ENCODE results near the gene CAPN7.

DNA sequence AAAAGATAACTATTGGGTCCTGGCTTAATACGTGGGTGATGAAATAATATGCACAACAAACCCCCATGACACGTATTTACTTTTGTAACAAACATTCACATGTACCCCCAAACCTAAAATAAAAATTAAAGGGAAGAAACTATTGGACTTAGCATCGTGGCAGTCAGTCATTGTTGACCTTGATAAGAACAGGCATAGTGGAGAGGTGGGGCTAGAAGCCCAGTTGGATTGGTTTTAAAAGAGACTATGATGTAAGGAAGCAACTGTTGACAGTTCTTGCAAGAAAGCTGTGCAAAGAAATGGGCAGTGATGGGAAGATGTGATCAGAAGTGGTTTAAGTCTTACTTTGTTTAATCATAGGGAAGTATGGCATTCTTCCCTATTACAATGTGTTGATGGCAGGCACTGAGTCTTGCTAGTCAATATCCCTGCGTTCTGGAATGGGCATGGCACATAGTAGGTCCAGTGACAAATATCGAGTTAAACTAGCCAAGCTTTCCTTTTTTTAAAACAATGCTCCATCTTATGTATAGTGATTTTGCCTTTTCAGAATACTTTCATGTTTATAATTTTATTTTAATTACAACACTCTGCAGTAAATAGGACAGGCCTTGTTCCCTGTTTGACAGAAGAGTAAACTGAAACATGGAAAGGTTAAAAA is 37.9 kb downstream of the CAPN7 start:
- TF ChIP-seq, protein P1, sequence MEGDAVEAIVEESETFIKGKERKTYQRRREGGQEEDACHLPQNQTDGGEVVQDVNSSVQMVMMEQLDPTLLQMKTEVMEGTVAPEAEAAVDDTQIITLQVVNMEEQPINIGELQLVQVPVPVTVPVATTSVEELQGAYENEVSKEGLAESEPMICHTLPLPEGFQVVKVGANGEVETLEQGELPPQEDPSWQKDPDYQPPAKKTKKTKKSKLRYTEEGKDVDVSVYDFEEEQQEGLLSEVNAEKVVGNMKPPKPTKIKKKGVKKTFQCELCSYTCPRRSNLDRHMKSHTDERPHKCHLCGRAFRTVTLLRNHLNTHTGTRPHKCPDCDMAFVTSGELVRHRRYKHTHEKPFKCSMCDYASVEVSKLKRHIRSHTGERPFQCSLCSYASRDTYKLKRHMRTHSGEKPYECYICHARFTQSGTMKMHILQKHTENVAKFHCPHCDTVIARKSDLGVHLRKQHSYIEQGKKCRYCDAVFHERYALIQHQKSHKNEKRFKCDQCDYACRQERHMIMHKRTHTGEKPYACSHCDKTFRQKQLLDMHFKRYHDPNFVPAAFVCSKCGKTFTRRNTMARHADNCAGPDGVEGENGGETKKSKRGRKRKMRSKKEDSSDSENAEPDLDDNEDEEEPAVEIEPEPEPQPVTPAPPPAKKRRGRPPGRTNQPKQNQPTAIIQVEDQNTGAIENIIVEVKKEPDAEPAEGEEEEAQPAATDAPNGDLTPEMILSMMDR (IDR thresholded peaks at IDR 0.05; ENCODE audit: borderline replicate concordance, extremely low read depth, low read length, poor library complexity, severe bottlenecking), result no peak
- TF ChIP-seq EZH2 (IDR thresholded peaks at IDR 0.05; ENCODE audit: borderline replicate concordance, low read depth, low read length, severe bottlenecking), result no peak

Data from DND-41 (cell line).